Measurements from ENCODE around the gene DTNB. TPM values are rescaled to one million over a fixed set of nuclear protein-coding genes. Genes with fewer than 3 reads are reported as not detected.

DTNB gene
- total RNA-seq, 1 donor from 2014 or later = 28.9 TPM

DNA sequence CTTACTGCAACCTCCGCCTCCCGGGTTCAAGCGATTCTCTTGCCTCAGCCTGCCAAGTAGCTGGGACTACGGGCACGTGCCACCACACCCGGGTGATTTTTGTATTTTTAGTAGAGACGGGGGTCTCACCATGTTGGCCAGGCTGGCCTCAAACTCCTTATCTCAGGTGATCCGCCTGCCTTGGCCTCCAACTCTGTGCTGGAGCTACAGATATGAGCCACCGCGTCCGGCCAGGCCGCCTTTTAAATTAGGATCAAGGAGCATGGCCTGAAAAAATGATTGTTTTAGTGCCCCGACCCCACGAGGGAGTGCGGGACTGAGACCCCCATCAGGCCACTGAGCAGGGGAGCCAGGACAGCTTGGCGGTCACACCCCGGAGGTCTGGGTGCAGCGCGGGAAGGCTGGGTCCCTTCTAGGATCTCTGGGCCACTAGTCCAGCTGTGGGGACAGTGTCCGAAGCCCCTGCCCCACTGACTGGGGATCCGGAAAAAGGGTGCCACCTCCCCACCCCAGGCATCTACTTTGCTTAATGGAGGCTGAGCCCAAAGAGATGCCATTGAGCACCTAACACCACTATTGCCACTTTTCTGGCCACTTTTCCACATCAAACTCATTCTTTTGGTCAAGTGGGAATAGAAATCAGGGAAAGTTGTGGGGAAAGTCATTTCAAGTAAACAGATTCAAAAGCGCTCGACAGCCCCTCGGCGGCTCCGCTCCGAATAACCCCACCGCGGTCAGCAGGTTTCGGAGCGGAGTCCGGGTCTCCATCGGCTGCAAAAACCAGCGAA is 311.9 kb downstream of the DTNB start:
- ATAC-seq (ENCODE audit: low read depth) (no peak), DNase-seq (no peak)
- Mint-ChIP-seq H3K9me3 (no peaks in the 10 kb centered on the region), H3K4me1 (peaks cover 38% of the 10 kb centered on the region), H3K27me3 (no peaks in the 10 kb centered on the region), H3K4me3 (peak overlapping the region; percentile 89), H3K27ac (peak overlapping the region; percentile 98), H3K36me3 (ENCODE audit: low read depth) (peaks cover 4% of the 10 kb centered on the region)
- CTCF ChIA-PET = interaction anchor here (0.7 to 2.9 kb wide), 21 partner anchors 10 to 339 kb away, joined by 3 to 56 read pairs (median 6); partner anchors contain the start of gene DNMT3A
- intact Hi-C loops (cut with micrococcal nuclease) = loop anchor here (1.0 to 2.0 kb wide), 14 partner anchors 15 to 517 kb away; partner anchors contain the start of genes ASXL2 and DTNB
- TF ChIP-seq CTCF (IDR thresholded peaks at IDR 0.05) = no peak
- POLR2A ChIA-PET = interaction anchor here (0.7 to 6.1 kb wide), 41 partner anchors 8 to 230 kb away, joined by 3 to 206 read pairs (median 7); partner anchors contain the start of gene DNMT3A

GRCh38 chr2:25358836-25359235 is 314.5 kb downstream of the DTNB start:
- ChIA-PET CTCF (no interaction called here), POLR2A (interaction anchor here (0.6 to 0.8 kb wide), 3 partner anchors 55 to 117 kb away, joined by 3 read pairs; no protein-coding TSS in a partner anchor)
- DNase-seq = no peak
- H3K36me3 Mint-ChIP-seq (ENCODE audit: low read depth) = peaks cover 4% of the 10 kb centered on the region
- peaks cover 20% of the 10 kb centered on the region for H3K4me1 Mint-ChIP-seq
- no peak for TF ChIP-seq CTCF (IDR thresholded peaks at IDR 0.05)
- H3K4me3 Mint-ChIP-seq = no peak overlapping the region
- intact Hi-C loops (cut with micrococcal nuclease) = no loop called here
- ATAC-seq (ENCODE audit: low read depth) = no peak
- H3K27ac Mint-ChIP-seq = no peak overlapping the region
- H3K9me3 Mint-ChIP-seq = no peaks in the 10 kb centered on the region
- peaks cover 3% of the 10 kb centered on the region for H3K27me3 Mint-ChIP-seq

DNA sequence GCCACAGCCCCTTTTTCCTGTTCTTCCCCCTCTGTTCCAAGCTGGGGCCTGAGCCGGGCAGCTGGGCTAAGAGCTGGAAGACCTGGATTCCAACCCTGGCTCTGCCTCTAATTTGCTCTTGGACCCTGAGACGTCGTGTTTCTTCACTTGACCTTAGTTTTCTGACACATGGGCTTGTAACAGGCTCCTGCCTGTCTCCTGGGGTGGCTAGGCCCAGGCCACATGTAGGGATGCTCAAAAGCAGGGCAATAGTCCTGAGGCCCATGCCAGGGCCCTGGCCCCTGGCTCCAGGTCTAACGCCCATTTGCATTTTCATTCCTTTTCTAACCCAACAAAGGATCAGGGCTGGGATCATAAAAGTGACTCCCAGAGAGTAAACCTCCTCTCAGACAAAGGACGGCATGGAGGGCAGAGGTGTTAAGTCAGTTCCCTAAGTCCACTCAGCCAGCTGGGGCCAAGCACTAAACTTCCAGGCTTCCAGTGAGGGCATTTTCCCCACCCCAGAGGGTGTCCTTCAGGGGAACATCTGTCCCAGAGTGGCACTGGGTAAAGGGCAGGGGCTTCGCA is 315.0 kb downstream of the DTNB start:
- intact Hi-C loops (cut with micrococcal nuclease) = no loop called here
- peaks cover 3% of the 10 kb centered on the region for H3K27me3 Mint-ChIP-seq
- peaks cover 15% of the 10 kb centered on the region for H3K4me1 Mint-ChIP-seq
- ATAC-seq (ENCODE audit: low read depth) (no peak), DNase-seq (no peak)
- ChIA-PET POLR2A (interaction anchor here (1.2 kb wide), 1 partner anchor 85 kb away, joined by 3 read pairs; no protein-coding TSS in a partner anchor), CTCF (no interaction called here)
- no peak overlapping the region for H3K4me3 Mint-ChIP-seq
- no peak for TF ChIP-seq CTCF (IDR thresholded peaks at IDR 0.05)
- H3K9me3 Mint-ChIP-seq = no peaks in the 10 kb centered on the region
- H3K27ac Mint-ChIP-seq = peak overlapping the region; percentile 18
- H3K36me3 Mint-ChIP-seq (ENCODE audit: low read depth) = peaks cover 4% of the 10 kb centered on the region

DNA sequence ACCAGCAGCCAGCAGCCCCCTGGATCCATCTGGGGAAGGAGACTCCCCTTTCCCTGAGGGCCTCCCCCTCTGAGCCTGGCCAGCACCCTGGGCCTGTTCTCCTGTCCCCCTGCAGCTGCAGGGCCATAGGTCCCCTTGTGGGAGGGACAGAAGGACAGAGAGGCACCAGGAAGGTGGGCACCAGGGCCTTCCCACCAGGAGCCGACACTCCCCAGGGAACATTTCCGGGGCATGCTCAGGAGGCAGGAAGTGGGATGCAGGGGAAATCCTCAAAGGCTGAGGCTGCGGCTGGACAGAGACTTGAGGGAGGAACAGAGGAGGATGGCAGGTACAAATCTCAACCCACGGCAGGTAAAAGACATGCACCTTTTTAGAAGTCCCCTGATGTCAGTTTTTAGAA is 317.3 kb downstream of the DTNB start:
- intact Hi-C loops (cut with micrococcal nuclease) = no loop called here
- Mint-ChIP-seq H3K9me3 (no peaks in the 10 kb centered on the region), H3K27me3 (peaks cover 7% of the 10 kb centered on the region), H3K4me1 (no peaks in the 10 kb centered on the region), H3K27ac (no peak overlapping the region), H3K4me3 (no peak overlapping the region), H3K36me3 (ENCODE audit: low read depth) (no peaks in the 10 kb centered on the region)
- no peak for TF ChIP-seq CTCF (IDR thresholded peaks at IDR 0.05)
- DNase-seq (no peak), ATAC-seq (ENCODE audit: low read depth) (no peak)
- CTCF ChIA-PET = no interaction called here
- POLR2A ChIA-PET = no interaction called here

GRCh38 chr2:25355270-25355669 is 318.1 kb downstream of the DTNB start:
- DNase-seq (no peak), ATAC-seq (ENCODE audit: low read depth) (no peak)
- Mint-ChIP-seq H3K36me3 (ENCODE audit: low read depth) (no peaks in the 10 kb centered on the region), H3K27me3 (peaks cover 7% of the 10 kb centered on the region), H3K9me3 (peaks cover 4% of the 10 kb centered on the region), H3K4me1 (peaks cover 2% of the 10 kb centered on the region), H3K27ac (no peak overlapping the region), H3K4me3 (no peak overlapping the region)
- TF ChIP-seq CTCF (IDR thresholded peaks at IDR 0.05) = no peak
- CTCF ChIA-PET = no interaction called here
- POLR2A ChIA-PET = no interaction called here
- intact Hi-C loops (cut with micrococcal nuclease) = no loop called here

All from activated B cell treated with CpG ODN at 0.5 μM for 24 hours (primary cell).